BLaER1 treated with 17β-estradiol and CSF1 and Interleukin-3, amounts not matched to agents 10 nM and 100 nM (cell line): ENCODE results near the gene SH2D3C.

Experiments
- H3K27ac ChIP-seq, 11 experiments: shearing (Covaris generic); formaldehyde crosslinking; 2 replicates each; pipeline ENCODE4 v1.8.1; 2022
- H3K27me3 ChIP-seq, 11 experiments: shearing (Covaris generic); formaldehyde crosslinking; 2 replicates each; pipeline ENCODE4 v1.8.1; 2022
- H3K36me3 ChIP-seq, 11 experiments: shearing (Covaris generic); formaldehyde crosslinking; 2 replicates each; pipeline ENCODE4 v1.8.1; 2022
- H3K4me1 ChIP-seq, 10 experiments: shearing (Covaris generic); formaldehyde crosslinking; 2 replicates each; pipeline ENCODE4 v1.8.1; 2022
- H3K4me2 ChIP-seq, 11 experiments: shearing (Covaris generic); formaldehyde crosslinking; 2 replicates each; pipeline ENCODE4 v1.8.1; 2022
- H3K4me3 ChIP-seq, 10 experiments: shearing (Covaris generic); formaldehyde crosslinking; 2 replicates each; pipeline ENCODE4 v1.8.1; 2022
- H3K9ac ChIP-seq, 11 experiments: shearing (Covaris generic); formaldehyde crosslinking; 2 replicates each; pipeline ENCODE4 v1.8.1; 2022
- H3K9me3 ChIP-seq, 11 experiments: shearing (Covaris generic); formaldehyde crosslinking; replicated peaks in 1 of 11; 2 replicates each; pipeline ENCODE4 v1.8.1; 2022
- H4K20me1 ChIP-seq, 11 experiments: shearing (Covaris generic); formaldehyde crosslinking; 2 replicates each; pipeline ENCODE4 v1.8.1; 2022
- Cebpa-rat ChIP-seq, 11 experiments: shearing (Covaris generic); IDR thresholded peaks; 2 replicates each; pipeline ENCODE4 v1.8.1; 2022

SH2D3C gene

GRCh38 chr9:127777368-127777980 is 992 bp downstream of the SH2D3C start:
- H3K4me1 ChIP-seq: peaks cover 79 to 98% (median 91%) of the 10 kb centered on the region in 10 experiments
- H3K9me3 ChIP-seq: no peaks in the 10 kb centered on the region
- H3K27me3 ChIP-seq: no peaks in the 10 kb centered on the region
- H3K27ac ChIP-seq: peak overlapping the region in 10 of 11 experiments; percentile 83 to 96 (median 93); a peak in 21 of 22 replicates
- peak overlapping the region; percentile 74 to 90 (median 82) for H3K9ac ChIP-seq
- H4K20me1 ChIP-seq: peaks cover 0 to 35% (median 0%) of the 10 kb centered on the region in 11 experiments; a peak in 9 of 22 replicates
- TF ChIP-seq Cebpa-rat (IDR thresholded peaks at IDR 0.05): no peak
- peaks cover 0 to 28% (median 21%) of the 10 kb centered on the region in 11 experiments; a peak in 21 of 22 replicates for H3K36me3 ChIP-seq
- H3K4me3 ChIP-seq: peak overlapping the region; percentile 45 to 85 (median 70)
- H3K4me2 ChIP-seq: peak overlapping the region; percentile 92 to 99 (median 97)

GRCh38 chr9:127776924-127777289 is 1.6 kb downstream of the SH2D3C start:
- TF ChIP-seq Cebpa-rat (IDR thresholded peaks at IDR 0.05): no peak
- H3K4me1 ChIP-seq: peaks cover 79 to 98% (median 91%) of the 10 kb centered on the region in 10 experiments
- H3K4me3 ChIP-seq: peak overlapping the region; percentile 45 to 85 (median 70)
- H3K27ac ChIP-seq: peak overlapping the region in 10 of 11 experiments; percentile 64 to 96 (median 93); a peak in 21 of 22 replicates
- H3K27me3 ChIP-seq: no peaks in the 10 kb centered on the region
- H3K9me3 ChIP-seq: no peaks in the 10 kb centered on the region
- H4K20me1 ChIP-seq: peaks cover 0 to 40% (median 0%) of the 10 kb centered on the region in 11 experiments; a peak in 10 of 22 replicates
- peak overlapping the region; percentile 92 to 99 (median 97) for H3K4me2 ChIP-seq
- H3K36me3 ChIP-seq: peaks cover 0 to 33% (median 27%) of the 10 kb centered on the region in 11 experiments; a peak in 21 of 22 replicates
- peak overlapping the region; percentile 73 to 90 (median 82) for H3K9ac ChIP-seq

DNA sequence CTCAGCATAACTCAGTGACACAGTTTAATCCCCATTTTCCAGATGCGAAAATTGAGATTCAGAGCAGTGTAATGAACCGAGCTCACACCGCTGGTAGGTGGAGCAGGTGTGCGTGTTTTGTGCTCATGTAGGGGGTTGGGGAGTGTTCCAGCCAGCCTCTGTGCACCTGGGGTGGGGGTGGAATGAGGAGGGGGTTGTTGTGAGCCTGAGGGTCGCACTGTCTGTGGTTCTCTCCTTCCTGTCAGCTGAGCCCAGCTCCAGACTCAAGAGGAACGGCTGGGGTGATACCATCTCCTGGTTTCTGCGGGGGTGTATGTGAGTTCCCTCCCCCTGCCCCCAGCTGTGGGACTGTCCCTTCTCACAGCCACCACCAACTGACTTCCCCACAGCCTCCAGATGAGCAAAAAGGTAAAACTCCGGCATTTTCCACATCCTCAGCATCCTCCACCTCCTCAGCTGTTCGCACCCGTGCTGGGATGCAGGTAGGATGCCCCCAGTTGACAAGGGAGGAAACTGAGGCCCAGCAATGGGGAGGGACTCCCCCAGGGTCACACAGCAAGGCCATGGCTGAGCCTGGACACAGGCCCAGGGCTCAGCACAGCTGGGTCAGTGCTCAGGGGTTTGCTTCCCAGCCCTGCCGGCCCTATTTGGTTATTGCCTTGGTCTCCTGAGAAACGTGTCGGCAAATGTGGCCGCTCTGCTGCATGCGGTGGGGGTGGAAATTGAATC is 2.1 kb downstream of the SH2D3C start:
- peaks cover 0 to 35% (median 29%) of the 10 kb centered on the region in 11 experiments; a peak in 21 of 22 replicates for H3K36me3 ChIP-seq
- H3K4me2 ChIP-seq: peak overlapping the region; percentile 92 to 99 (median 97)
- peak overlapping the region; percentile 73 to 90 (median 82) for H3K9ac ChIP-seq
- H3K4me3 ChIP-seq: peak overlapping the region; percentile 45 to 85 (median 70)
- peaks cover 78 to 97% (median 89%) of the 10 kb centered on the region in 10 experiments for H3K4me1 ChIP-seq
- TF ChIP-seq Cebpa-rat (IDR thresholded peaks at IDR 0.05): no peak
- peak overlapping the region in 10 of 11 experiments; percentile 64 to 96 (median 93); a peak in 21 of 22 replicates for H3K27ac ChIP-seq
- H3K9me3 ChIP-seq: no peaks in the 10 kb centered on the region
- H3K27me3 ChIP-seq: no peaks in the 10 kb centered on the region
- peaks cover 0 to 43% (median 0%) of the 10 kb centered on the region in 11 experiments; a peak in 10 of 22 replicates for H4K20me1 ChIP-seq

GRCh38 chr9:127773981-127774380 is 4.5 kb downstream of the SH2D3C start:
- TF ChIP-seq Cebpa-rat (IDR thresholded peaks at IDR 0.05): no peak
- Histone ChIP-seq H3K4me2 (peak overlapping the region in 9 of 11 experiments; percentile 6 to 98 (median 20); a peak in 13 of 22 replicates), H3K4me1 (peaks cover 76 to 93% (median 86%) of the 10 kb centered on the region in 10 experiments), H3K36me3 (peaks cover 0 to 36% (median 29%) of the 10 kb centered on the region in 11 experiments; a peak in 21 of 22 replicates), H3K9me3 (no peaks in the 10 kb centered on the region), H3K27ac (peak overlapping the region in 3 of 11 experiments; percentile 10 to 31 (median 19); a peak in 4 of 22 replicates), H3K9ac (peak overlapping the region in 4 of 11 experiments; percentile 2 to 18 (median 8); a peak in 2 of 22 replicates), H4K20me1 (peaks cover 0 to 59% (median 13%) of the 10 kb centered on the region in 11 experiments; a peak in 13 of 22 replicates), H3K4me3 (no peak overlapping the region), H3K27me3 (no peaks in the 10 kb centered on the region)

DNA sequence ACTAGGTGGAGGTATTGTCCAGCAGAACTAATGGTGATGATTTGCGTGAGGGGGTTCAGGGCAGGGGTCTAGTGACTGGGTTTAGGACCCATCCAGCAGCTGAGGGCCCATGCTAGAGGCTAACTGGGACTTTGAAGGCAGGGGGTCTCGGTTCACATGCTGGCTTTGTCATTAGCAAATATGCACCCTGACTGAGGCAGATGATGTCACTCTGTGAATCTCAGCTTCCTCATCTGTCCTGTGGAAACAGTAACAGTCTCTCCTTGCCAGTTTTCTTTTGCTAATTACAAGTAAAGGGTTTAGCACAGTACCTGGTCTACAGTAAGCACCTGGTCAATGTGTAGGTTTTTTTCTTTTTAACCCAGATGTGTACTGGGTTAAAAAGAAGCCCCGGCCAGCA is 5.2 kb downstream of the SH2D3C start:
- Histone ChIP-seq H3K27me3 (no peaks in the 10 kb centered on the region), H3K36me3 (peaks cover 0 to 39% (median 29%) of the 10 kb centered on the region in 11 experiments; a peak in 21 of 22 replicates), H3K9me3 (no peaks in the 10 kb centered on the region), H3K9ac (peak overlapping the region in 3 of 11 experiments; percentile 2 to 18 (median 5); a peak in 2 of 22 replicates), H3K4me3 (no peak overlapping the region), H3K27ac (peak overlapping the region in 2 of 11 experiments; percentile 19 to 22; a peak in 4 of 22 replicates), H3K4me2 (peak overlapping the region in 7 of 11 experiments; percentile 7 to 98 (median 24); a peak in 8 of 22 replicates), H3K4me1 (peaks cover 75 to 93% (median 86%) of the 10 kb centered on the region in 10 experiments), H4K20me1 (peaks cover 0 to 60% (median 13%) of the 10 kb centered on the region in 11 experiments; a peak in 13 of 22 replicates)
- TF ChIP-seq Cebpa-rat (IDR thresholded peaks at IDR 0.05): no peak

DNA sequence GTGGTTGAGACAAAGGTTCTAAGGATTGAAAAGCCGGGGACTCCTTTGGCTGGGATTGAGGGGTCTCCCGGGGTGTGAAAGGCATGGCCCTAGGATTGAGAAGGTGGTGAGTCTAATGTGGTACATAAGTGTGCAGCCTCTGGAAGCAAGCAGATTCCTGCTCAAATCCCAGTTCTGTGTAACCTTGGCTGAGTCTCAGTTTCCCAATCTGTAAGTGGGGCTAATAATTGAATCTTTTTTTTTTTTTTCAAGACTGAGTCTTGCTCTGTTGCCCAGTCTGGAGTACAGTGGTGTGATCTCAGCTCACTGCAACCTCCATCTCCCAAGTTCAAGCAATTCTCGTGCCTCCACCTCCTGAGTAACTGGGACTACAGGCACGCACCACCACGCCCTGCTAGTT is 5.9 kb downstream of the SH2D3C start:
- no peaks in the 10 kb centered on the region for H3K27me3 ChIP-seq
- 0 out of 22 replicates have a peak overlapping the region, but pooled peaks of 1 of the 11 experiments have one; percentile 24 for H3K9ac ChIP-seq
- H3K4me2 ChIP-seq: peak overlapping the region in 2 of 11 experiments; percentile 41 to 45; a peak in 3 of 22 replicates
- H3K4me1 ChIP-seq: peaks cover 75 to 94% (median 89%) of the 10 kb centered on the region in 10 experiments
- H3K27ac ChIP-seq: peak overlapping the region in 2 of 11 experiments; percentile 22 to 47; a peak in 1 of 22 replicates
- no peak overlapping the region for H3K4me3 ChIP-seq
- peaks cover 0 to 67% (median 13%) of the 10 kb centered on the region in 11 experiments; a peak in 13 of 22 replicates for H4K20me1 ChIP-seq
- TF ChIP-seq Cebpa-rat (IDR thresholded peaks at IDR 0.05): no peak
- peaks cover 0 to 46% (median 30%) of the 10 kb centered on the region in 11 experiments; a peak in 21 of 22 replicates for H3K36me3 ChIP-seq
- no peaks in the 10 kb centered on the region for H3K9me3 ChIP-seq

DNA sequence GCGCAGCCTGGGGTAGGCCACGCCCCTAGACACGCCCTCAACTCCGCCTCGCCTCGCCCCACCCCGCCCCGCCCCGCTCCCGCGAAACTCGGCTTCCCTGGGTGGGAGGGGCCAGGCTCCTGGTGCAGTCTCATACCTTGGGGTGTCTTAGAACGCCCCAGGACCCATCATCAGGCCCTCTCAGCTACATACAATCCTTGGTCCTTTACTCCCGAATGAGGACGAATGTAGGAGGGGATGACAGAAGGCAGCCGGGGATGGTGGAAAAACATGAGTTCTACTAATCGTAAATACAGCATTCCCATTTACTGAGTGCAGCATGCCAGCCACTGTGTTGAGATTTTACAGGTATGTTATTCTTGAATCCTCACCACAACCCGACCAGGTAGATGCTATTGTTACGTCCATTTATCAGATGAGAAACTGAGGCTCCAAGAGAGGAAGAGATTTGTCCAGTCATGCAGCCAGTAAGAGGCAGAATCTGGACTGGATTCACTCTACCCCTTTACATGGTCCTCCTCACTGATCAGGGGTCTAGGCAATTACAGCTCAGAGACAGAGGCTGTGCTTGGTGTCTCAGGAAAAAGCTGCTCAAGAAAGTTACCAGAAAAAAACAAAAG is 6.8 kb downstream of the SH2D3C start:
- no peak for TF ChIP-seq Cebpa-rat (IDR thresholded peaks at IDR 0.05)
- Histone ChIP-seq H3K27ac (peak overlapping the region in 4 of 11 experiments; percentile 17 to 47 (median 26); a peak in 5 of 22 replicates), H3K9ac (peak overlapping the region in 2 of 11 experiments; percentile 24 to 31; a peak in 2 of 22 replicates), H4K20me1 (peaks cover 0 to 74% (median 18%) of the 10 kb centered on the region in 11 experiments; a peak in 13 of 22 replicates), H3K27me3 (no peaks in the 10 kb centered on the region), H3K9me3 (no peaks in the 10 kb centered on the region), H3K4me3 (0 out of 20 replicates have a peak overlapping the region, but pooled peaks of 1 of the 10 experiments have one; percentile 18), H3K36me3 (peaks cover 4 to 55% (median 40%) of the 10 kb centered on the region in 11 experiments), H3K4me2 (peak overlapping the region; percentile 25 to 59 (median 45); a peak in 16 of 22 replicates), H3K4me1 (peaks cover 77 to 96% (median 92%) of the 10 kb centered on the region in 10 experiments)
